Measurements from ENCODE around the gene SHC1. TPM values are rescaled to one million over a fixed set of nuclear protein-coding genes. Genes with fewer than 3 reads are reported as not detected.

The SHC1 gene
- polyA plus RNA-seq, 3 donors: 26.7 to 70.6 (median 31.5) TPM

- Histone ChIP-seq H4K20me1 (ENCODE audit: insufficient read depth, low read length) (peaks cover 30% of the 10 kb centered on the region), H3K9ac (ENCODE audit: insufficient read depth, low read length, poor library complexity, severe bottlenecking) (peak overlapping the region; percentile 85), H3K27ac (ENCODE audit: low read depth in 1 of 2, low read length in 2 of 2) (peak overlapping the region; percentile 91 to 99), H3K4me1 (ENCODE audit: control insufficient read depth in 1 of 2, insufficient read depth in 2 of 2, low read length in 2 of 2) (peaks cover 55 to 74% of the 10 kb centered on the region in 2 donors), H3K27me3 (ENCODE audit: control insufficient read depth in 2 of 2, insufficient read depth in 2 of 2, low read length in 2 of 2) (no peaks in the 10 kb centered on the region), H2AFZ (ENCODE audit: insufficient read depth, low read depth, low read length, poor library complexity, severe bottlenecking) (no peak overlapping the region), H3K4me2 (replicated peaks; ENCODE audit: extremely low read depth, low read length, poor library complexity, severe bottlenecking) (peak overlapping the region; percentile 100), H3K9me3 (replicated peaks in 1 of 2; ENCODE audit: control insufficient read depth in 1 of 2, insufficient read depth in 1 of 2, low read length in 2 of 2) (no peaks in the 10 kb centered on the region), H3K79me2 (ENCODE audit: insufficient read depth, low read length) (peaks cover 95% of the 10 kb centered on the region), H3K36me3 (replicated peaks in 1 of 2; ENCODE audit: control insufficient read depth in 1 of 2, insufficient read depth in 2 of 2, low read length in 2 of 2) (no peaks in the 10 kb centered on the region), H3K4me3 (replicated peaks in 1 of 3; ENCODE audit: low read depth in 2 of 3, low read length in 3 of 3) (peak overlapping the region; percentile 84 to 100 (median 99))
- Mint-ChIP-seq H3K27me3 (ENCODE audit: low read depth in 3 of 3) (no peaks in the 10 kb centered on the region), H3K27ac (peak overlapping the region; percentile 94 to 100 (median 99)), H3K4me3 (peak overlapping the region; percentile 95 to 98), H3K4me1 (peaks cover 45% of the 10 kb centered on the region), H3K9me3 (no peaks in the 10 kb centered on the region), H3K36me3 (peaks cover 3 to 16% of the 10 kb centered on the region in 2 donors)
- no peak for TF ChIP-seq CTCF (IDR thresholded peaks at IDR 0.05)
- peak; percentile 53 to 76 (median 56) for DNase-seq
- intact Hi-C loops (cut with micrococcal nuclease): loop anchor here (2.0 to 5.0 kb wide), 3 partner anchors 33 to 47 kb away; partner anchors contain the start of genes SHC1 (in 2 of the 2), ADAM15 (in 1 of the 2) and CKS1B (in 1 of the 2)
- WGBS (ENCODE audit: insufficient coverage): 25% methylated on average over 5 of the region's 17 CpGs
Observed at GRCh38 chr1:155005076-155006011, 34.8 kb upstream of the SHC1 start.

- peaks cover 55 to 74% of the 10 kb centered on the region in 2 donors for H3K4me1 ChIP-seq (ENCODE audit: control insufficient read depth in 1 of 2, insufficient read depth in 2 of 2, low read length in 2 of 2)
- TF ChIP-seq CTCF (IDR thresholded peaks at IDR 0.05): no peak
- H3K4me3 ChIP-seq (replicated peaks in 1 of 3; ENCODE audit: low read depth in 2 of 3, low read length in 3 of 3): peak overlapping the region; percentile 84 to 100 (median 99)
- peaks cover 44% of the 10 kb centered on the region for H3K4me1 Mint-ChIP-seq
- peak overlapping the region; percentile 100 for H3K4me2 ChIP-seq (replicated peaks; ENCODE audit: extremely low read depth, low read length, poor library complexity, severe bottlenecking)
- peak overlapping the region; percentile 91 to 99 for H3K27ac ChIP-seq (ENCODE audit: low read depth in 1 of 2, low read length in 2 of 2)
- no peaks in the 10 kb centered on the region for H3K9me3 ChIP-seq (replicated peaks in 1 of 2; ENCODE audit: control insufficient read depth in 1 of 2, insufficient read depth in 1 of 2, low read length in 2 of 2)
- H3K36me3 ChIP-seq (replicated peaks in 1 of 2; ENCODE audit: control insufficient read depth in 1 of 2, insufficient read depth in 2 of 2, low read length in 2 of 2): no peaks in the 10 kb centered on the region
- DNase-seq: no peak
- H3K4me3 Mint-ChIP-seq: peak overlapping the region; percentile 95 to 98
- no peaks in the 10 kb centered on the region for H3K9me3 Mint-ChIP-seq
- peak overlapping the region; percentile 85 for H3K9ac ChIP-seq (ENCODE audit: insufficient read depth, low read length, poor library complexity, severe bottlenecking)
- peaks cover 3 to 9% of the 10 kb centered on the region in 2 donors for H3K36me3 Mint-ChIP-seq
- WGBS (ENCODE audit: insufficient coverage): 40% methylated on average over 1 of the region's 5 CpGs
- peaks cover 23% of the 10 kb centered on the region for H4K20me1 ChIP-seq (ENCODE audit: insufficient read depth, low read length)
- H3K27me3 ChIP-seq (ENCODE audit: control insufficient read depth in 2 of 2, insufficient read depth in 2 of 2, low read length in 2 of 2): no peaks in the 10 kb centered on the region
- intact Hi-C loops (cut with micrococcal nuclease): loop anchor here (5.0 kb wide), 4 partner anchors 32 to 58 kb away; partner anchors contain the start of genes ADAM15 (in 2 of the 2), PYGO2 (in 2 of the 2), CKS1B (in 1 of the 2) and EFNA4 (in 1 of the 2)
- peak overlapping the region; percentile 92 to 100 (median 98) for H3K27ac Mint-ChIP-seq
- peaks cover 0 to 2% (median 0%) of the 10 kb centered on the region in 3 donors for H3K27me3 Mint-ChIP-seq (ENCODE audit: low read depth in 3 of 3)
- no peak overlapping the region for H2AFZ ChIP-seq (ENCODE audit: insufficient read depth, low read depth, low read length, poor library complexity, severe bottlenecking)
- H3K79me2 ChIP-seq (ENCODE audit: insufficient read depth, low read length): peaks cover 92% of the 10 kb centered on the region
Observed at GRCh38 chr1:155004352-155005075, 34.0 kb upstream of the SHC1 start.

Data from CD14-positive monocyte (primary cell).